HG02759 (cell line): ENCODE measurements around the gene ILF2.
A peak's percentile ranks its signal among the peaks of the same experiment; 100 is the strongest.

Experiments
- ATAC-seq: cut with Tn5 transposase; IDR thresholded peaks from one replicate; pipeline ENCODE4 v1.9.1; 2021; ENCODE audit warnings: mild to moderate bottlenecking, moderate library complexity; ENCODE audit not compliant: unreplicated experiment

ILF2 gene

GRCh38 chr1:153628638-153629342 lies 42.0 kb downstream of the ILF2 start:
- no peak for ATAC-seq

DNA sequence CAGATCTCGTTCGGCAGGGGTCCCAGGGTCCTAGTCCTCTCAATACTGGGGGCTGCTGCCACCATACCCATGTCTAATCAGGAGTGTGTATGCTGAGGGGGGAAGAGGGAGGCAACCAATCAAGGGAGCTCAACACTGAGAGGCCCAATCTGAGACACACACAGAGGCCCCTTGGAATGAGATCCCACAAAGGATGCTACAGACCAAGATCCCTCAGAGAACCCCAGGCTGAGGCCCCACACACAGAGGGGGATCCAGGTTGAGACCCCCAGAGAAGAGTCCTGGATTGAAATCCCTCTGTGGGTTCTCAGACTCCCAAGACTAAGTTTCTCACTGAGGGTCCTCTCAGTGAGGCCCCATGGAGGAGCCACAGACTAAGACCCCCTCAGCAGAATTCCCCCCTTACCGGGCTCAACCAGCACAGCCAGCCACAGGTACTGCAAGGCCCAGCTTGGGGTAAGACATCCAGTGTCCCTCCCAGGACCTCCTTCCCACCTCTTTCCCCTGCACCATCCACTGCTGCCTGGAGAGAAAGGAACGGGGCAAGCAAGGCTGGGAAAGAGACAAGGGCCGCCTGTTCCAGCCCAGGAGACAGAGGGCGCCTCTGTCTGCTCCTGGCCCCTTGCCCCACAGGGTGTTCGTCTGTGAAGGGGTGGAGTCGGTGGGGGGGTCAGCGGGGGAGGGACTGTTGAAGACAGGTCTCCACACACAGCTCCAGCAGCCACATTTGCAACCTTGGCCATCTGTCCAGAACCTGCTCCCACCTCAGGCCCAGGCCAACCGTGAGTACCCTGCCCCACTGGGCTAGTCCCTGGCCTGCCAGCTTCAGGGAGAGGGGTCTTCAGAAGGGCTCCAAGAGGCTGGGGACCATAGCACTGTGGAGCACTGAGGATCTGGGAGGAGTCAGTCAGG lies 42.8 kb downstream of the ILF2 start, which contains the start of gene S100A1:
Gene S100A1 (plus strand): TSS at position 720 of the 912 bp plus-strand sequence. CDS start 2,088 bp downstream, outside the sequence.
- no peak for ATAC-seq

- ATAC-seq, result no peak
These were observed 43.7 kb downstream of the ILF2 start, which contains the start of gene S100A13 for GRCh38 chr1:153626904-153627714. S100A13 (minus strand) TSS chr1:153627505; CDS start chr1:153626472, 1,033 bp downstream.

DNA sequence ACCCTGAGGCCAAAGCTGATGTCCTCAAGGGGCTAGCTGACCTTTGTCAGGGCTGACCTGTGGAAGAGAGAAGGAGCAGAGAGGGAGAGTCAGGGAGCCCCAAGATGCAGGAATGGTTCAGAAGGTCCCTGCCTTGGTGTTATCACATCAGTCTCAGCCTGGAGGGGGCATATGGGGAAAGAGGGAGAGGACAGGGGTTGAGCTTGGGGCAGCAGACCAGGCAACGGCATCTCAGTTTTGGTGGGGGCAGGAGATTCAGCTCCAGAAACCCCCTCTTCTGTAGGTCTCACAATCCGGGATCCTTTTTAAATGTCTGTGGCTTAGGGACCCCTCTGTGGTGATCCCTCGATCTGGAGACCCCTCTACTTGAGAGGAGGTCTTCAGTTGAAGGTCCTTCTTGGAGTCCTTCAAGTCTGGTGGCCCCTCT lies 44.3 kb downstream of the ILF2 start:
- no peak for ATAC-seq

- no peak for ATAC-seq
These were observed 45.7 kb downstream of the ILF2 start for GRCh38 chr1:153624965-153625611.

GRCh38 chr1:153623101-153623500 lies 47.7 kb downstream of the ILF2 start:
- ATAC-seq, result no peak

DNA sequence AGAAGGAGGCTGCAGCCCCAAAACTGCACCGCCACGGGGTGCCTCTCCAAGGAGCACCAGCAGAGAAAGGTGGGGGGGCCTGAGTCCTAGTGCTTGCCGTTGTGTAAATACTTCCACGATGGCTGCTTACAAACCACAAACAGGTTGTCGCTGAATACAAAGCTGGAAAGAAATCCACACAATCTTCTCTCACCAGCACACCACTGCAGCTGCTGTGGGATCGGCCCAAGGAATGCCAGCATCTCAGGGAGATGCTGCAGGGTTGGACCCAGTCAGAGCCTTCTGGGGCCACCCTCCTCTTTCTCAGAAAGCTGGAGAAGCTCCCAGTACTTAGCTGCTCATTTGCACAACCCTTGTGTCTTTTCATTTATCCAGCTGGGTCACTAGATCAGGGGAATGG lies 51.6 kb downstream of the ILF2 start:
- ATAC-seq, result no peak

- ATAC-seq, result peak; percentile 67
These were observed 53.1 kb downstream of the ILF2 start for GRCh38 chr1:153617663-153618062.

DNA sequence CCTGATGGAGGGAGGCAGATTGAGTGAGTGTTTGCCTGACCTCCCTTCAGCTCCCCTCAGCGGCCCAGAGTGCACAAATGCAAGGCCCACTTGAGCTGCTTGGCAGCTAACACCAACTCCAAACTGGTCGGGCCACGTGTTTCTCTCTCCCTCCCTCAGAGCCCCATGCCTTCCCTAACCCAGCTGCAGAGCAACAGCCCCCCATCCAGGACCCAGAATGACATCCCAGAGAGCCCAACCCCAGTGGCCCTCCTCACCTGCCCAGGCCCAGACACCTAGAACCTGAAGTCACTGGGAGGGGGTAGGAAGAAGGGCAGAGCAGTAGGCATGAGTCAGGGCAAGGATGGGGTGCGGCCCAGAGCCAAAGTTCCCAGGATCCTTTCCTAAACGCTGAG lies 53.9 kb downstream of the ILF2 start:
- ATAC-seq, result no peak

GRCh38 chr1:153616144-153616916 lies 54.5 kb downstream of the ILF2 start, which contains the start of gene S100A14:
S100A14 (minus strand) TSS chr1:153616325; CDS start chr1:153615858, 467 bp downstream.
- no peak for ATAC-seq

DNA sequence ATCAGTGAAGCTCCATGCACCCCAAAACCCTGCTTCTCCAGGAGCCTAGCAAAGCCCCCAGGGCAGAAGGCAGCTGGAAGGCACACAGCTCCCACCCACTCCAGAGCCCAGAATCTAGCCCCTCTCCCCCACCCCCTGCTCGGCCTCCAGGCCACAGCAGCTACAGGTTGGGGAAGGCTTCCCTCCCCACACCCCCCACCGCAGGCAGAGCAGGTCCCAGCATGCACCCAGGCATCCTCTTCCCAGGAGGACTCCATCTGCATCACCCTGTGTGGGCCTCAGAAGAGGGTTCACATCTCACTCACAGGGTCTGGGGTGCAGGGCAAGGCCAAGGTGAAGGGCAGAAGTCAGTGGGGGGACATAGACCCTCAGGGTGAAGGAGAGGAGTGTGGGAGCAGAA lies 55.4 kb downstream of the ILF2 start:
- no peak for ATAC-seq

DNA sequence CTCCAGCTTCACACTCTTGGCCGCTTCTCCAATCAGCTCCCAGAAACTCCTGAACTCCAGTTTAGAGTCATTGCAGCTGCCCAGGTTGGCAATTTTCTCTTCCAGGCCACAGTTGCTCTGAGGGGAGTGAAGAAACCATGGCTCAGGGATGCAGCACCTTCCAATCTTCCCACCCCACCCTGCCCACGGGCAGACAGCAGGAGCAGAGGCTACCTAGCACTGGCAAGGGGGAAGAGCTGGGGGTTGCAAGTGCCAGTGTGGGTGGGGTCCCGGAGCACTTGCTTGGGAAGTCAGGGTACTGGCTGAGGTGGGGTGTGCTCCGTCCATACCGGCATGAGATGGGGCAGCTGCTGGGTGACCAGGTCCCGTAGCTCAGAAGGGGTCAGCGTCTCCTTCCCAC lies 55.9 kb downstream of the ILF2 start:
- no peak for ATAC-seq

GRCh38 chr1:153614189-153614900 lies 56.4 kb downstream of the ILF2 start:
- no peak for ATAC-seq

DNA sequence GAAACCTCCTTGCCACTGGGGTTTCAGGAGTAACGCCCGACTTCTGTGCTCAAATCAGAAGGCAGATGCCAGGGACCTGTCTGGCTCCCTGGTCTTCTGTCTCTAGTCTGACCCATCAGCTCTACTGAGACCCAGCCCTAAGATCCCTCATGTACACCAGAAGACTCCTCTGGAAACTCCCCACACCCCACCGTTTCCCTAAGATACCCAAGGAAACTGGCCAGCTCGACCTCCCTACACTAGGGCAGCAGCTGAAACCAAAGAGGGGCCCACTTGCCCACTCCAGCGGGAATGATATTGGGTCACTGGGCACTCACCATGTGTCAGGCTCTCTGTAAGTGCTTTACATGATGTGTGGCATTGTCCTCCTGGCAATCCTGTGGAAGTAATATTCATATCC lies 57.4 kb downstream of the ILF2 start:
- no peak for ATAC-seq

- no peak for ATAC-seq
These were observed 58.0 kb downstream of the ILF2 start, which contains the start of gene S100A16 for GRCh38 chr1:153612755-153613331. S100A16 (minus strand) TSS chr1:153613137; CDS start chr1:153608151, 4,986 bp downstream.

DNA sequence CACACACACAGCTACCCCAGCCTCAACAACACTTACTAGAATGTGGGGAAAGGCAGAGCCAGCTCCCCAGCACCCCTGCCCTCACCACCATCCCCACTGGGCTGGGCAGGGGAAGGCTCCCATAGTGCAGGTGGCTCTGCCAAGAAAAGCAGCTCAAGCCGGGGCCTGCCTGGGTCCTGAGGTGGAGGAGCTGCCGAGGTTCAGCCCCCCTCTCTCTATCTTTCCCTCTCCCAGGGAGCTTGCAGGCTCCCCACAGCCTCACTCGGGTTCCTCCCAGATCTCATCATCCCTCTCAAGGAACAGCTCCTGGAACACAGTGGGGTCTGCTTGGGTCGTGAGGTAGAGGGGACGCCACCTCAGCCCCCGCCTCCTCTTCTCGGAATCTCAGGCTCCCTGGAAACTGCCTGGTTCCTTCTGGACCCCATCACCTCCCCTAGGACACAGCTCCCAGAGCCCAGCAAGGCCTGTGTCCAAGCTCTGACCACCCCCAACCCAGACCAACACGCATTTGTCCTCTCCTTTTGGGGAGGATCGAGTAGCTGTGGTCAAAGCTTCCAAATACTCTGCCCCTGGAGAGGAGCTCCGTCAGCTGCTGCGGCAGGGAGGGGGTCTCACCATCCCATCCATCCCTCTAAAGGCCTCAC lies 58.6 kb downstream of the ILF2 start:
- no peak for ATAC-seq
